NCI-H345 (cell line): ENCODE measurements around the gene PPP1R14C.
A peak's percentile ranks its signal among the peaks of the same experiment; 100 is the strongest.
"Not testable (repeated sequence)": the region's sequence is repeated elsewhere in the genome, so short reads cannot be mapped to it uniquely, and the experiment has no call there.

ENCODE experiments used
- DNase-seq: peaks from one replicate; lab custom pipeline; 2025; lab: John Stamatoyannopoulos, UW

PPP1R14C gene, protein sequence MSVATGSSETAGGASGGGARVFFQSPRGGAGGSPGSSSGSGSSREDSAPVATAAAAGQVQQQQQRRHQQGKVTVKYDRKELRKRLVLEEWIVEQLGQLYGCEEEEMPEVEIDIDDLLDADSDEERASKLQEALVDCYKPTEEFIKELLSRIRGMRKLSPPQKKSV

DNA sequence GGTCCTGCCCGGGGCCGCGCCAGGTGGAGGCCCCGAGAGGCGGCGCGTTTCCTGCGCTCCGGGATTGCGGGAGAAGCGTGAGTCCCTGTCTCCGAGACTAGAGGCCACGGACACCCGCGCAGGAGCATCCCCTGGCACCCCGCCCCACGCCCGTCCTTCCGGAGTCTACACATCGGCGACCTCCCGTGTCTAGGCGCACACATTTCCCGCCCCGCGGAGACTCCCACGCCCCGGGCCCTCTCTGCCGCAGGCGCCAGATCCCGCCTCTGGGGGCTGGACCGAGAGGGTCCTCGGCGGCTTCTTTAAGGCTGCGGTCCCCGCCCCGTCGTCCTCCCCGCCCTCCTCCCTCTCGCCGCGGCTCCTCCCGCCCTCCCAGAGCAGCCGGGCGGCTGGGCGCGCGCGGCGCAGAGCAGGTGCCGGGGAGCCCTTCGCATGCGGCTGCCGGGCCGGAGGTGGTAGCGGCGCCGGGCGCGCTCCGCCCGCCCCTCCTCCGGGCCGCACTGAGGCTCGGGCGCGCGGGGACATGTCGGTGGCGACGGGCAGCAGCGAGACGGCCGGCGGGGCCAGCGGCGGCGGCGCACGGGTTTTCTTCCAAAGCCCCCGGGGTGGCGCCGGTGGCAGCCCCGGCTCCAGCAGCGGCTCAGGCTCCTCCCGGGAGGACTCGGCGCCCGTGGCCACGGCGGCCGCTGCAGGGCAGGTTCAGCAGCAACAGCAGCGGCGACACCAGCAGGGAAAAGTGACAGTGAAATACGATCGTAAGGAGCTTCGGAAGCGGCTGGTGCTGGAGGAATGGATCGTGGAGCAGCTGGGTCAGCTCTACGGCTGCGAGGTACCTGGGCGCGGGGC lies at the start of gene PPP1R14C:
TSS of gene PPP1R14C (plus strand) at position 375 of the 846 bp plus-strand sequence. CDS start at position 524, 149 bp downstream.
- DNase-seq = peak; percentile 79

DNA sequence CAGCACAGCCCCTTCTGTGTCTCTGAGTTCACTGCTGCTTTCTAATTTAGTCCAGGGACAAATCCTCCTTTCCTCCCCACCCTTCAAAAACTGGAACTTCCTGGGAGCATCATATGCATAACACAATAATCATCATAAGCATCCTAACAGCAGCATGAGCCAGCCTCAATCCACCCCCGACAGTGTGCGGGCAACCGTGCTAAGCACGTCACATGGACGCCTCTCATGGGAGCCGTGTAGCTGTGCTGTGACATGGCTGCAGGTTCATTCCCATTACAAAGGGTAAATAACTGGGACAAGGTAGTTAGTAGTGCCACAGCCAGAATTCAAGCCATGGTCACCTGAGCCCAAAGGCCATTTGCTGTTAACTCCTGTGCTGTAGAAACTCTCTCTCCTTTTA lies 49.4 kb upstream of the PPP1R14C start:
- DNase-seq = no peak

DNA sequence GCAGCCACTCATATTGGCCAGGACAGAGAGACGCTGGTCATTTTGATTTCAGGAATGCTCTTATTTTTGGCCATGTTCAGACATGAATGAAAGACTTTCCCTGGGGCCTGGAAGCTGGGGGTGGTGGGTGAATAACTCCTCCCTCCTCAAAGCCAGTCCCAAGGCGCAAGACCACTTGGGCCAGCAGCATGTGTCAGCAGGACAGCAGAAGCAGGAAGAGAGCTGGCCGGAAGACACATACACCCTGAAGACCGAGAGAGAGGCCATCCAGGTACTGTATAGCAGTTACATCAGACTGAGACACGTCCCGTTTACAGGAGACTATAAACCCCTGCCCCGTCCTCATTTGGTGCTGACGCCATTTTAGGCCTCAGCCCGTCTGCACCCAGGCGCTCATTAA lies 44.7 kb upstream of the PPP1R14C start:
- DNase-seq = no peak

DNA sequence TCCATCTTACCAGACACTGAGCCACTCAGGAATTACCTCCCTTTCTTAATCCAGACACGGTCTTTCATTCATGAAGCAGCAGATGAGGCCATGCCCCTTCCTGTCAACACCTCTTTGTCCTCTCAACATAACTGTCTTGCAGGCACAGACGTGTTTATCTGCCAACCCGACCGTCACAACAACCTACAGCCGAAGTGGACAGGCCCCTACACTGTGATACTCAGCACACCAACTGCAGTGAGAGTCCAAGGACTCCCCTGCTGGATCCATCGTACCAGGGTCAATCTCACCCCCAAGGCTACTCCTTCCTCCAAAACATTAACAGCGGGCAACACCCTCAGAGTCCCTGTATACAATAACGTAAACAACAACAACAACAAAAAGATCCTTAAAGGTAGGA lies 43.3 kb upstream of the PPP1R14C start:
- DNase-seq = no peak

DNA sequence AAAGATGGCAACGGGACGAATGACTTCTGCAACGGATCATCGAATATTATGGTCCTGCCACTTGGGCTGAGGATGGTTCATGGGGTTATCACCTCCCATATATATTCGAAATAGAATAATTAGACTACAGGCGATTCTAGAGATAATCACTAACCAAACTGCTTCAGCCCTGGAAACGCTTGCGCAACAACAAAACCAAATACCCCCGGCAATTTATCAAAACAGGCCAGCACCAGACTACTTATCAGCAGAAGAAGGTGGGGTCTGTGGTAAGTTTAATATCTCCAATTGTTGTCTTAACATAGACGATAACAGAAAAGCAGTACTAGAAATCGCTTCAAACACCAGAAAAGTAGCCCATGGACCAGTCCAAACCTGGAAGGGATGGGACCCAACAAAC lies 42.9 kb upstream of the PPP1R14C start:
- DNase-seq = no peak

DNA sequence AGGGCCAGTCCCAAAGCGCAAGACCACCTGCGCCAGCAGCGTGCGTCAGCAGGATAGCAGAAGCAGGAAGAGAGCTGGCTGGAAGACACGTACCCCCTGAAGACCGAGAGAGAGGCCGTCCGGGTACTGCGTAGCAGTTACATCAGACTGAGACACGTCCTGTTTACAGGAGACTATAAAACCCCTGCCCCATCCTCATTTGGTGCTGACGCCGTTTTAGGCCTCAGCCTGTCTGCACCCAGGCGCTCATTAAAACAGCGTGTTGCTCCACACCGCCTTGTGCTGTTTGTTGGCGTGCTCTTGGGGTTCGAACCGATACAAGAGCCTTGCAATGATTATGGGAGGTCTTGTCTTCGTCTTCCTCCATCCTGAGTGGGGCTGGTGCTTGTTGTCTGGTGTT lies 42.1 kb upstream of the PPP1R14C start:
- DNase-seq = no peak

DNA sequence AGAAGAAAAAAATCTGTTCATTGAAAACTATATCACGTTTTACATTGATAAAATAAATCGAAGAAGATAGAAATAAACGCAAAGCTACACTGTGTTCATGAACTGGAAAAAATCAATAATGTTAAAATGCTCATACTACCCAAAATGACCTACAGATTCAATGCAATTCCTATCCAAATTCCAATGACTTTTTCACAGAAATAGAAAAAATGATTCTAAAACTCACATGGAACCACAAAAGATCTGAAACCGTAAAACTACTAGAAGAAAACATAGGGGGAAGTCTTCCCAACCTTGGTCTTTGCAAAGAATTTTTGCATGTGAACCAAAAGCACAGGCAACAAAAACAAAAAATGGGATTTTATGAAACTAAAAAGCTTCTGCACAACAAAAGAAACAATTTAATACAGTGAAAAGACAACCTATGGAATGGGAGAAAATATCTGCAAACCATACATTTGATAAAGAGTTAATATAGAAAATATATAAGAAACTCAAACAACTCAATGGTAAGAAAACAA lies 40.0 kb upstream of the PPP1R14C start:
- no peak for DNase-seq

DNA sequence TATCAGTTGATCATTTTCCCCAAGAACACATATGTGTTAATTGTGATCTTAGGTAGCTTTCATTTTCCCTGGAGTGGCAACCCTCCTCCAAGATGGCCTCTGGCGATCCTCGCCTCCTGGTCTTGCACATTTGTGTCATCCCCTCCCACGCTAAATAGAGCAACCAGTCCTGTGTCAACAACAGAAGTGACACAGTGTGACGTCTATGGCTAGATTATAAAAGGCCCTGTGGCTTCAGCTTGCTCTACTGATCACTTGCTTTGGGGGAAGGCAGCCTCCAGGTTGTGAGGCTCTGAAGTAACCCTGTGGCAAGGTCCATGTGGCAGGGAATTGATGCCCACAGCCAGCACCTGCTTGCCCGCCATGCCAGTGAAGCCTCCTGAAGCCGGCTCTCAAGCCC lies 30.6 kb upstream of the PPP1R14C start:
- no peak for DNase-seq

DNA sequence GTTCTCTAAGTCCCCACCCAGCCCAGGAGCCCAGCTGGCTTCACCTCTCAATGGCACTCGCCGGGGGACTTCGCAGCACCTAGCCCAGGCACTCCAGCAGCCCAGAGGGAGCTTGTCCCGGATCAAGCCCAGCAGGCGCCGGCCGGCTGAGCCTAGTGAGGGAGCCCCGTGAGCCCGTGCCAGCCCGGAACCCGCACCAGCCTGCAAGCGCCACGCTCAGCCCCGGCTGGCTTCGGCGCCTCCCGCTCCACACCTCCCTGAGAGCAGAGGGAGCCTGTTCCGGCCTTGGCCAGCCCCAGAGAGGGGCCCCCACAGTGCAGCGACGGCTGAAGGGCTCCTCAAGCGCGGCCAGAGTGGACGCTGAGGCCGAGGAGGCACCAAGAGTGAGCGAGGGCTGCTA lies 27.1 kb upstream of the PPP1R14C start:
- no peak for DNase-seq

DNA sequence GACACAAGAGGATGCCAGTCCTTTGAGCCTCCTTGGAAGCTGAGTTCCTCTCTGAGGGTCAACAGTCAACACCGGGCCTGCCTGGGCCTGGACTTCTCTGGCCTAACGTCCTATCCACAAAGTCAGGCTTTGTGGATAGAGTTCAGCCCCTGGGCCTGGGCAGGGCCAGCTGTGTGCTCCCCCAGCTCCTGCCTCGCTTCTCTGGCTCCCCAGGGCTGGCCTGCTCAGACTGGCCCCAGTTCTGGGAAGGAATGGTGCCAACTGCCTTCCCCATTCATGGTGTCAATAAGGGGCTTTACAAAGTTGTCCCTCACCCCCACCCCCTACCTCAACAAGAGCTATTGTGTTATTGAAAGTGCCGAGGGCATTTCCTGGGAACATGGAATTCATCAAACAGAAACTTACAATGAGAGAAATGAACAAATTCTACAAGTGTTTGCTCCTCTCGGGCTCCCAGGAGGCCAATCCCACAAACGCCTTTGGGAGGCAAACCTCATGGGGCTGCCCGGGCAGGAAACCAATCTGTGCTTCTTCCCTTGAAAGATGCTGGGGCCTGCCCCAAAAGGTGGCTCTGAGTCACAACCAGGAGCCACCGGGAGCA lies 26.5 kb upstream of the PPP1R14C start:
- peak; percentile 66 for DNase-seq

DNA sequence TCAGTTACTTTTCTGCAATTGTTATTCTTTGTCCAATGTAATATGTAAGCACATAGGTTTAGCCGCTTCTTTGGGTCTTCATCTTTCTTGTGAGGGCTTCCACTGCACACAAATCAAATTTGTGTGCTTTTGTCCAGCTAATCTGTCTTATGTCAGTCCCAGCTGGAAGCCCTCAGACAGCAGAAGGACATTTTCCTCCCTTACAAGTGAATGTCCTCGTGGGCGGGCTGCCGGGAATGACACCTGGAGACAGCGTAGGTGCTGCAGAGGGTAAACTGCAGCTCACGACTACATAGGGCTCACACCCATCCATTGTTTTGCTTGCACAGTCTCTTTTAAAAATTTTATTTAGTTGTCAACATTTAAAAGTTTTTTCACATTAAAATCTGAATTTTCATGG lies 24.6 kb upstream of the PPP1R14C start:
- peak; percentile 45 for DNase-seq

DNA sequence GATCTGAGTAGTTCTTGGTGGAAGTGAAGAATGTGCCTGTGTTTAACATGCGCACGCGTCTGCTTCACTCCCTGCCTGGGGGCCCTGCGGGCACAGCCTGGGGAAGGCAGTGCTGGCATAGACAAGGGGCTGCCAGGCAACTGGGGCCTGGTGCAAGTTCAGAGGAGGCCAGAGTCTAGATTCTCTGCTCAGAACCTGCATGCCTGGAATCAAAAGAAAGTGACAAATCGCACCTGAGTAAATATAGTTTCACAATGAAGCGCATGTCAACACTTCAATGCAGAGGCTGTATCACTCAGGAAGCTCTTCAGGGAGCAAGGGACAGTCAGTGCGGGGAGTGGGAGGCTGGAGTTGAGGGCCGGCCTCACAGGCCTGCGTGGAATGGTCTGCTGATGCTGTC lies 24.2 kb upstream of the PPP1R14C start:
- peak; percentile 83 for DNase-seq

DNA sequence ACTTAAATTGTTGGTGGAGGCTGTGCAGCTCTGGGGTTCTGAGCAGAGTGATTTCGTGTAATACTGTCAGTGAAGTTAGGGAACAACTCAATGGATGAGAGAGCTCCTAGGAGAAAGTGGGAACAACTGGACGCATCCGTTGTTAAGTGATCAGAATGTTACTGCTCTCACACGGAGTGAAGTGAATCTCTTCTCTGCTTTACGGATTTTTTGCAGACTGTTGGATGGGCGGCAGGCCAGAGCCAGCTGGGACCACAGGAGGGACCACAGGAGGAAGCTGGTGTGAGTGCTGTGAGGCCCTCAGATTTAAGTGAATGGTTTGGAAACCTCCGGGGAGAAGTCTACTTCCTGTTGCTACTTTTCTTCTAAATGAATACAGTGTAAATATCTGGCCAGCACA lies 23.7 kb upstream of the PPP1R14C start:
- DNase-seq = peak; percentile 66

DNA sequence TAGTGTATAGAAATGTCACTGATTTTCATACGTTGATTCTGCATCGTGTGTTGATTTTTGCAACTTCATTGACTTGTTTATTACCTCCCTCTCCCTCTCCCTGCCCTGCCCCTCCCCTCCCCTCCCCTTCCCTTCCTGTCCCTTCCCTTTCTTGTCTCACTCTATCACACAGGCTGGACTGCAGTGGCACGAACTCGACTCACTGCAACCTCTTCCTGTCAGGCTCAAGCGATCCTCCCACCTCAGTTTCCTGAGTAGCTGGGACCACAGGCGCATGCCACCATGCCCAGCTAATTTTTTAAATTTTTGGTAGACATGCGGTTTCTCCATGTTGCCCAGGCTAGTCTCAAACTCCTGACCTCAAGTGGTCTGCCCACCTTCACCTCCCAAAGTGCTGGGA lies 19.2 kb upstream of the PPP1R14C start:
- no peak for DNase-seq

DNA sequence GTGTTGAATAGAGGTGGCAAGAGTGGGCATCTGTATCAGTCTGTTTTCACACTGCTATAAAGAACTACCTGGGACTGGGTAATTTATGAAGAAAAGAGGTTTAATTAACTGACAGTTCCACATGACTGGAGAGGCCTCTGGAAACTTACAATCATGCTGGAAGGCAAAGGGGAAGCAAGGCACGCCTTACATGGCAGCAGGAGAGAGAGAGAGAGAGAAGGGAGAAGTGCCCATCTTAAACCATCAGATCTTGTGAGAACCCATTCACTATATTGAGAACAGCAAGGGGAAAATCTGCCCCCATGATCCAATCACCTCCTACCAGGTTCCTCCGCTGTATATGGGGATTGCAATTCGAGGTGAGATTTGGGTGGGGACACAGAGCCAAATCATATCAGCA lies 18.6 kb upstream of the PPP1R14C start:
- no peak for DNase-seq

DNA sequence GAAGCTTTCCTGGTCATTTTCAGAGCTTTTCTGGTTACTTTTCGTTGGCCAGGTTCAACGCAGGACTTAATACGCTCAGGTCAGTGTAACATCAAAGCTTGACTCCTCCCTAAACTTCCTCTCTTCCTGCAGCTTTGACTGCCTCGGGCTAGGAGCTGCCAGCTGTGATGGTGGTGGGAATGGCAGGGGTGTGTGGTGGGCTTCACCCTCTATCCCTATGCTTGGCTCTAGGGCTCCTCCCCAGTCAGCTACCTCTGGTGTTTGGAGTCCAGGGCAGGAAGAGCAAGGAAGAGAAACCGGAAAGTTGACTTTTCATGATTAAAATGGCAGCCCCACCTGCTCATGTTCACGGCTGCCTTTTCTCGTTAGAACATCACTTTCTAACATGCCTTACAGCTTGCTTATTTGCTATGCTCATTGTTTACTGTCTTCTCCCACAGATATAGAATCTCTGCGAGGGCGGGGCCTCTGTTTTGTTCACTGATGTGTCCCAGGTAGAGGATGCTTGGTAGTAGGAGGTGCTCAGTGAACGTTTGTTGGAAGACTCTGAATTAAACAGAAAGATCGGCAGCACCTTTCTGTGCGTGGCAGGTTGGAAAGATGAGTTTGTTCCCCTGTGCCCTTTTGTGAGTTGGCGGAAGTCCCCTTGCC lies 16.1 kb upstream of the PPP1R14C start:
- no peak for DNase-seq

DNA sequence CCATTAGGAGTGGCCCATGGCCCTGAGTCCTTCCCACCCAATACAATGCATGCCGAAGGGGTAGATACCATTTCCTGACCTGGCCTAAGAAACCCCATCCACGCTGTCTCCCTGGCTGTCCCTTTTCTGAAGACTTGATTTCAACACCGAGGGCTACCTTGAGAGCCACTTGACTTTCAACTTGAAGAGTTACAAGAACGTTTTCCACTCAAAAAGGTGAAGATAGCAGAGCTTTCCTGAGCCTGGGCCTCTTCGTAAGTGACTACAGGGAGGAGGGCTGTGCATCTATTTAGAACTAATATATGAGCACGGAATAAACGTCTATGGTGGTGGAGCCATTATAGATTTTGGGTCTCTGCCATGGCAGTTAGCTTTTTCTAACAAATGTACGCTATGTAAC lies 14.4 kb upstream of the PPP1R14C start:
- no peak for DNase-seq

DNA sequence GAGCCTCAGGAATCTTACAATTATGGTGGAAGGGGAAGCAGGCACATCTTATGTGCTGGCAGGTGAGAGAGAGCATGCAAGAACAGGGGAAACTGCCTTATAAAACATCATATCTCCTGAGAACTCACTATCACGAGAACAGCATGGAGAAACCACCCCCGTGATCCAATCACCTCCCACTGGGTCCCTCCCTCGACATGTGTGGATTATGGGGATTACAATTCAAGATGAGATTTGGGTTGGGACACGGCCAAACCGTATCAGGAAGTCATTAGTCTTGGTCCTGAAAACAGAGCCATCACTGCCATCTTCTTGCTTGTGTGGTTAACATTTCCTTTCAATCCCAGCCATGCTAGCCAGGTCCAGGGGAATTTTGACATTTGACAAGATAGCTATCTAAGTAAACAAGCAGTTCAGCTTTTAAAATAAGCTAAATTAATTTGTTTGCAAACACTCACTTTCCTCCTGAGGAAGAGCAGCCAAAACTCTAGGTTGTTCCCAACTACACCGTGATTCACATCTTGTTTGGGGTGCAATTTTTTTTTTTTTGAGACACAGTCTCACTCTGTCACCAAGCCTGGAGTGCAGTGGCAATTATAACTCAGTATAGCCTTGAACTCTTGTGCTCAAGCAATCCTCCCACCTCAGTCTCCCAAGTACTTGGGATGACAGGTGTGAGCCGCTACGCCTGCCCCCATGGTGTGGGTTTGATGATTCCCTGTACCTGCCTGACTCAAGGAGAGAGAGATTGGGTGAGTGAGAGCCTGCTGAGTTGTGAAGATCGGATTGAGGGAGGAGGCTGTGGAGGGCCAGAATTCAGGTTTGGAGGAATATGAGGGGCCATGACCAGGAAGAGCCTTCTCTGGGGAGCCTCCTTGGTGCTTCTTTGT lies 13.0 kb upstream of the PPP1R14C start:
- DNase-seq = no peak

DNA sequence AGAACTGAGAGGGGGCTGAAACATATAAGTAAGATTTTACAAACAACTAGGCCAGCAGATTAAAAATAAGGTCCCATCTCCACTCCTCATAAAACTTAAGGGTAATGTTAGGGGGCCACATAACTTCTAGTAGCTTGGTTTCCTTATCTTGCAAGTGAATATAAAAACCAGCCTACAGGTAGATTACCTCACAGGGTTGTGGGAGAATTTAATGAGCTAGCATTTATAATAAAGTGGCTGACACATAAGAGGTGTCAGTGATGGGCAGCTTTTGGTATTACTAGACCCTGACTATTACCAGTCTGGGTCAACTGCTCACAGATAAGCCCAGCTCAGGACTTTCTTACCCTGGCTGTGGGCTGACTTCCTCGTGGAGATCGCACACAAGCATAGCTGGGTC lies 9.2 kb upstream of the PPP1R14C start:
- no peak for DNase-seq

DNA sequence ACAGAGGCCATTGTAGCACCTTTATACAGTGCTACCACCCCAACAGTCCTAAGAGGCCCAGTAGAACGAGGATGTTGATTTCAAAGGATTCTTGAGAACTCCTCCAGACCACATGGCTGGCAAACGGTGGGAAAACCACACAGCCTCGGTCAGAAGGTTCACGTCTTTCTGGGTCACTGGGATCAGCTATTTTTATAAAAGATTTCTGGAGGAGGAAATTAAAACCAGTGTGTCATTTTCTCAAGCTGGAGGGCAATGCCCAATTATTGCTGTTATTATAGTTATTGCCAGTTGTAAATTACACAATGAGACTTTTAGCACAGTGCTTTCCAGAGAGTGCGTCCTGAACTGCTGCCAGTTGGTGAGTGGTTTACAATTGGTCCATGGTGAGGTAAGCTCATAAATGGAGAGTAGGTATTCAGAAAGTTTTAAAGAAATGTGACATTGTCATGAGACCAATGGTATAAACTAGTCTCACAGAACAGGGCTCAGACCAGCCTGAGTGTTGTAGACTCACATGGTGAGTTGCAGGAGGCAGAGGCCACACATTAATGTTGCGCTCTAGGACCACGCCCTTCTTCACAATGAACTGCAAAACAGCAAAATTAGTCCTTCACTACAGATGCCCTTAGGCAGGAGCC lies 8.4 kb upstream of the PPP1R14C start:
- no peak for DNase-seq

DNA sequence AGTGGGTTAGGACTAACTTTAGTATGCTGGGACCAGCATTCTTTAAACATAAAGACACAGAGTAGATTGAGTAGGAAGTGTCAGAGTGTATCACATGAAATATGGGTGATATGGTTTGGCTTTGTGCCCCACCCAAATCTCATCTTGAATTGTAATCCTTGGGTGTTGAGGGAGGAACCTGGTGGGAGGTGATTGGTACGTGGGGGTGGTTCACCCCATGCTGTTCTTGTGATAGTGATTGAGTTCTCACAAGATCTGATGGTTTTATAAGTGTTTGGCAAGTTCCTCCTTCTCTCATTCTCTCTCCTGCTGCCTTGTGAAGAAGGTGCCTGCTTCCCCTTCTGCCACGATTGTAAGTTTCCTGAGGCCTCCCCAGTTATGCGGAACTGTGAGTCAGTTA lies 5.1 kb upstream of the PPP1R14C start:
- not testable (repeated sequence) for DNase-seq
